Measurements from ENCODE around the gene TMEM59L.

DNA sequence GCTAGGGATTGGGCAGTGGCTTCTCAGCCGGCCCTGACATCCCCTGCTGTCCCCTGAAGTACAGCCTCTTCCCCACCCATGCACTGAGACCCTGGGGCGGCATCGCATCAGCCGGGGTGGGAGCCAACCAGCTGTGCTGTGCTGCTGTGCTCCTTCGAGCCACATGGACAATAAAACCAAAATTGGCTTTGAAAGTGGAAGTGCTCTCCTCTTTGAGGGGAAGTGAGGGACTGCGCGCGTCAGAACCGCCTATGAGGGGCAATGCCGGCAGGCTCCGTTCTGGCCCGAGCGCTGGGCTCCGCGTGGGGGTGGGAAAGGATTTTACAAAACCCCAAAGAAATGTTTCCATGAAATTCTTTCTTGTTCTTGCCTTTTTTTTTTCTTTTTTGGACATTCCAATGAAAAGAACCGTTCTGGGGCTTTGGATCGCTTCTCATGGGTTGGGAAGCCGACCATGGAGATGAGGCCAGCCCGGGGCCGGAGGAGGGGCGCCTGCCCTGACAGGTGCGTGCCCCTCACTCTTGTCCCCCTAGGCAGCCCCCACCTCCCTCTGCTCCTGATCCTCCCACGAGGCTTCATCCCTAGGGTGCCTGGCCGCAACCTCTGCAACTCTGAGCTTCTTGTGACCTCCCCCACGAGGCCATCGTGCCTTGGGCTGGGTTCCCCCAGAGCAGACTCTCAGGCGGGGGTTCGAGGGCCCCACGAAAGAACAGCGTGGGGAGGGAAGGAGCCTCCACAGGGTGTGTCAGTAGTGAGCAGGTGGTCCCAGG lies 46.8 kb downstream of the TMEM59L start:
- TF ChIP-seq, protein P1, sequence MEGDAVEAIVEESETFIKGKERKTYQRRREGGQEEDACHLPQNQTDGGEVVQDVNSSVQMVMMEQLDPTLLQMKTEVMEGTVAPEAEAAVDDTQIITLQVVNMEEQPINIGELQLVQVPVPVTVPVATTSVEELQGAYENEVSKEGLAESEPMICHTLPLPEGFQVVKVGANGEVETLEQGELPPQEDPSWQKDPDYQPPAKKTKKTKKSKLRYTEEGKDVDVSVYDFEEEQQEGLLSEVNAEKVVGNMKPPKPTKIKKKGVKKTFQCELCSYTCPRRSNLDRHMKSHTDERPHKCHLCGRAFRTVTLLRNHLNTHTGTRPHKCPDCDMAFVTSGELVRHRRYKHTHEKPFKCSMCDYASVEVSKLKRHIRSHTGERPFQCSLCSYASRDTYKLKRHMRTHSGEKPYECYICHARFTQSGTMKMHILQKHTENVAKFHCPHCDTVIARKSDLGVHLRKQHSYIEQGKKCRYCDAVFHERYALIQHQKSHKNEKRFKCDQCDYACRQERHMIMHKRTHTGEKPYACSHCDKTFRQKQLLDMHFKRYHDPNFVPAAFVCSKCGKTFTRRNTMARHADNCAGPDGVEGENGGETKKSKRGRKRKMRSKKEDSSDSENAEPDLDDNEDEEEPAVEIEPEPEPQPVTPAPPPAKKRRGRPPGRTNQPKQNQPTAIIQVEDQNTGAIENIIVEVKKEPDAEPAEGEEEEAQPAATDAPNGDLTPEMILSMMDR (IDR thresholded peaks at IDR 0.05), result no peak
- no peak for TF ChIP-seq POLR2AphosphoS5 (IDR thresholded peaks at IDR 0.05; ENCODE audit: low read depth, low read length)
- TF ChIP-seq, protein P2, sequence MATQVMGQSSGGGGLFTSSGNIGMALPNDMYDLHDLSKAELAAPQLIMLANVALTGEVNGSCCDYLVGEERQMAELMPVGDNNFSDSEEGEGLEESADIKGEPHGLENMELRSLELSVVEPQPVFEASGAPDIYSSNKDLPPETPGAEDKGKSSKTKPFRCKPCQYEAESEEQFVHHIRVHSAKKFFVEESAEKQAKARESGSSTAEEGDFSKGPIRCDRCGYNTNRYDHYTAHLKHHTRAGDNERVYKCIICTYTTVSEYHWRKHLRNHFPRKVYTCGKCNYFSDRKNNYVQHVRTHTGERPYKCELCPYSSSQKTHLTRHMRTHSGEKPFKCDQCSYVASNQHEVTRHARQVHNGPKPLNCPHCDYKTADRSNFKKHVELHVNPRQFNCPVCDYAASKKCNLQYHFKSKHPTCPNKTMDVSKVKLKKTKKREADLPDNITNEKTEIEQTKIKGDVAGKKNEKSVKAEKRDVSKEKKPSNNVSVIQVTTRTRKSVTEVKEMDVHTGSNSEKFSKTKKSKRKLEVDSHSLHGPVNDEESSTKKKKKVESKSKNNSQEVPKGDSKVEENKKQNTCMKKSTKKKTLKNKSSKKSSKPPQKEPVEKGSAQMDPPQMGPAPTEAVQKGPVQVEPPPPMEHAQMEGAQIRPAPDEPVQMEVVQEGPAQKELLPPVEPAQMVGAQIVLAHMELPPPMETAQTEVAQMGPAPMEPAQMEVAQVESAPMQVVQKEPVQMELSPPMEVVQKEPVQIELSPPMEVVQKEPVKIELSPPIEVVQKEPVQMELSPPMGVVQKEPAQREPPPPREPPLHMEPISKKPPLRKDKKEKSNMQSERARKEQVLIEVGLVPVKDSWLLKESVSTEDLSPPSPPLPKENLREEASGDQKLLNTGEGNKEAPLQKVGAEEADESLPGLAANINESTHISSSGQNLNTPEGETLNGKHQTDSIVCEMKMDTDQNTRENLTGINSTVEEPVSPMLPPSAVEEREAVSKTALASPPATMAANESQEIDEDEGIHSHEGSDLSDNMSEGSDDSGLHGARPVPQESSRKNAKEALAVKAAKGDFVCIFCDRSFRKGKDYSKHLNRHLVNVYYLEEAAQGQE (IDR thresholded peaks at IDR 0.05; ENCODE audit: insufficient read depth in 1 of 2, low read depth in 2 of 2, low read length in 1 of 2), result no peak
- TF ChIP-seq SIN3A (IDR thresholded peaks at IDR 0.05; ENCODE audit: borderline replicate concordance, insufficient read depth, low read depth, low read length), result no peak
- TF ChIP-seq TCF7L2 (IDR thresholded peaks at IDR 0.05; ENCODE audit: low read depth, low read length), result no peak

Data from Panc1 (cell line).